ENCODE results near the gene LAPTM4A.
"Not testable (repeated sequence)": the region's sequence is repeated elsewhere in the genome, so short reads cannot be mapped to it uniquely, and the experiment has no call there.

Gene LAPTM4A

DNA sequence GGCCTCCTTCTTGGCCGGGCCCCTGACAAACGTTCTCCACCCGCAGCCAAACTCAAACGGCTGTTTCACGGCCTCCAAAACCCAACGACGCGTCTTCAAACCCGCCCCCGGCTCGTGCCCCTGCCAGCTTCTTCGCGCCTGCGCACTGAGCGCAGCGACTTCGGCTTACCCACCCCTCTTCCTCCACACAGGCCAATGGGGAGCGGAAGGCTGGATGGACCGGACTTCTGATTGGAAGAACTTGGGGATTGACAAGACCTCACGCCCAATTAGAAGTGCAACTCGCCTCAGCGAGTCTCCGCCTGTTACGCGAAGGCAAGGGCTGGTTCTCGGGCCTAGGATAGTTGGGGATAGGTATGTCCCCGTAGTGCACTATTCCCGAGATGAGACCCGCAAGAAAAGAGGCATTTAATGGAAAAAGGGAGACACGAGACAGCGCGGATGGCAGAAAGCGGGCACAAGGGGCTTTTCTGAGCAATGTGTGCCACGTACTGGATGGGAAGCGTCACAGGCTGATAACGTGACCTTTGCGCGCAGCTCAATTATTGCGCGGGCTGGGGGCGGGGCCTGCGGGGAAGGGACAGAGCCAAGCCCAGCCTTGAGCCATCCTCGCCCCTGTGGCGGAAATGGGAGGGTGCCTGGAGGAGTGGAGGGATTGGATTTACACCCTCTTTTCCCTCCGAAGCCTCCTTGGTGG lies at the start of gene LAPTM4A:
LAPTM4A (minus strand) TSS at position 97 of the 697 bp plus-strand sequence. CDS start 108 bp downstream, outside the sequence.
- DNase-seq, result peak; percentile 94

DNA sequence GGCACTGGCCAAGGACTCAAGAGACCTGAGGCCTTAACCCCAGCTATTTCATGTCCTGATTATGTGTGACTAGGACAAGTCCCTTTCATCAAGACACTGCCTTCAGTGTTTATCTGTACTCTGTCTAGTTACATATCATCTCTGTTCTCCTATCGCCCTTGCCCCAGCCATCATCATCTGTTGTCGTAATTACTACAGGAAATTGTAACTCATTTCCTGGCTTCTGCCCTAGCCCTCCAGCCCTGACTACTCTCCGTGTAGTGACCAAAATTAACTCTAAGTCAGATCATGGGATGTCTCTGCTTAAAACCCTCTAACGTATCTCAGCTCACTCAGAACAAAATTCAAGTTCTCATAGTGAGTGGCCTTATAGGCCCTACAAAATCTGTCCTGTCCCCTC lies 49.3 kb upstream of the LAPTM4A start:
- no peak for DNase-seq

DNA sequence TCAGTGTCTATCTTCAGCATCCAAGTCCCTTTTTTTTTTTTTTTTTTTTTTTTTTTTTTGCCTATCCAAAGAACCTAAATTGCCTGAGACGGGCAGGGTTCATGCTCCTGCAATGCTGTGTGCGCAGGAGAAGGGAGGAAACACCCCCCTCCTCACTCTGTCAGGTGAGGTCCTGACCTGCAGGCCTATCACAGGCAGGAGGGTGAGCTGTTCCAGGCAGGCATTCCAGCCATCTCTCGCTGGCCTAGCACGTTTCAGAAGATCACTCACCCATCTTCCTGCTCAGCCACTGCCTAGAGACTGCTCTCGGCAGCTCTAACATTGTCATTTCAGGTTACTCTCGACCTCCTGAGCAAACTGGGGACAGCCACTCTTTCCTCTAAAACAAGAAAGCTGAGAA lies 48.4 kb upstream of the LAPTM4A start:
- DNase-seq, result no peak

DNA sequence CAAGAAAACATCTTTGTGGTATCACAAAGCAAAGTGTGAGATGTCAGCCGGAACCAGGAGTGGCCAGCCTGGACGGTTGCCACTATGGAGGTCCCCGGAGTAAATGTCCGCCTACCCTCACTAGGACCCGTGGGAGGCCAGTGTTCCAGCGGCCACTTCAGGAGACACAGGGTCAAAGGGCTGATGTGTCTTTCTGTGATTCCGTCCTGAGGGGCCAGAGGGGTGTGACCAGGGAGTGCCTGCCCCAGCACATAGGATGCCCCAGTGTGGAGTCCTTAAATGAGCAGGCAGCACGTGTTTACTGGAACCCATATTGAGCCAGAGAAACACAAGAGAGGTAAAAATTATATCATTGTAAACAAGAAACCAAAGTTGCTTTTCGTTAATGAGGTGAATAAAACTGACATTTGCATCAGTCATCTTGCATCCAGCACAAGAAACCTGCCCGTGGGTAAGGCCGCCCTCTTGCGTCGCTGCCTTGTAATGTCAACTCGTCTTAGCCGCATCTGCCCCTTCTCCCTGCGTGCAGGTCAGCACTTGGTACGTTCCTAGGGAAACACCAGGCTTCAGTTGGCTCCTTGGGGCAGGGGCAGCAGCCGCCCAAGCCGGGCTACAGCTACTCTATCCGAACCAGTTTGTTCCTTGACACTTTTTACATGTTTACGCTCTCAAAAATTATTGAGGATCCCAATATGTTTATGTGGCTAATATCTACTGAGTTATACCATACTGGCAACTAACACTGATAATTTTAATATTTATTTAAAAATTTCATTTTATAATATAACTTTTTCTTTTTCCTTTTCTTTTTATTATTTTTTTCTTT lies 46.7 kb upstream of the LAPTM4A start:
- peak; percentile 74 for DNase-seq

DNA sequence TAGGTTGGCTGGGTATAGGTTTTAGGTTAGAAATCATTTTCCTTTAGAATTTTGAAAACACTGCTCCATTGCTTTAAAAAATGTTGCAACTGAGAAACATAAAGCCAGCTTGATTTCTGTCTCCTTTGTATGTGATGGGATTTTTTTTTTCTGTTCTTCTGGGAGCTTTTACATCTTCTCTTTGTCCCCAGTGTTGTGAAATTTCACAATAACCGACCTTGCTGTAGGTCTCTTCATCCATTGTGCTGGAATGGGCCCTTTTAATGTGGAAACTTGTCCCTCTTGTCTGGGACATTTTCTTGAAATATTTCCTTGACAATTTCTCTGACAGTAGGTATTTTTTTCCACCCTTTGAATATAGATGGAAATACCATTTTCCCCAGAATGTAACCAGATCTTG lies 44.0 kb upstream of the LAPTM4A start:
- DNase-seq, result no peak

DNA sequence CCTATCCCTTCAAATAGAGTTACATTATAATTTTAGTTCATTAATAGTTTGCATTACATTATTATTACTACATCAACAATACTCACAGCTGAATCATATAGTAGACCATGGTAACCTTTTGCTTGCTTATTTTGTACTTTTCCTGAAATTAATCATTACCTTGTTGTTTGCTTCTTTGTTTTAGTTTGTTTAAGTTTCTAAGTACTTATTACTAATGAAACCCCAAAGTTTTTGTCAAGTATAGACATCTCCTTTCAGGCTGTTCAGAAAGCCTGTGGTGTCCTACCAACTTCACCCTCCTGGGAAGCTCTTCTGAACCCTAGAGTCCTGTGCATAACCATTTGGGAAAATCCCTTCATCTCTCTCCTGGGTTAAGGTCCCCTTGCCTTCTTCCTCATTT lies 43.5 kb upstream of the LAPTM4A start:
- DNase-seq, result no peak

DNA sequence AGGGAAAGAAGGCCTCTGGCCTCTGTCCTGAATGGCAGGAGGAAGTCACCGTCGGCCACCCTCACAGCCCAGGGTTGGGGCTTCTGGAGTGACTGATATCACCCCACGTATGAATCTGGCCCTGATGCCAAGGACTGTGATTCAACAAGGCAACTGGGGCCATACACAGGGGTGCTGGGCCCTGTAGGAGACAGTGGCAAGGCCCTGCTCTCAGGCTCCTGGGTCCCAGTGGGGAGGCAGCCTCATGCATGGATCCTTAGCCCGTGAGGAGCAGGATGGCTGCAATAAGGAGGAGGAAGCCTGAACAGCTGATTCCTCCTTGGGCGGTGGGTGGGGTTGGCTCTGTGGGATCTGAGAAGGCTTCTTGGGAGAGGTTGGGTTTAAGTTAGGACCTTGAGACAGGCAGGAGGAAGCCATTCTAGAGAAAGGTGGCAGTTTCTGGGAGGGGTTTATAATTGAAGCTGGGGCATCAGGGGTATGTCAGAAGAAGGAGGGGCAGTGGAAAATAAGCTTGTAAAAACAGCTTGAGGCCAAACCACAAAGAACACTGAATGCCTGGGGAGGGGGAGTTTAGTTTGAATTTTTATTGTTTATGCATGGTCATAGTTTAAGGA lies 42.8 kb upstream of the LAPTM4A start:
- no peak for DNase-seq

DNA sequence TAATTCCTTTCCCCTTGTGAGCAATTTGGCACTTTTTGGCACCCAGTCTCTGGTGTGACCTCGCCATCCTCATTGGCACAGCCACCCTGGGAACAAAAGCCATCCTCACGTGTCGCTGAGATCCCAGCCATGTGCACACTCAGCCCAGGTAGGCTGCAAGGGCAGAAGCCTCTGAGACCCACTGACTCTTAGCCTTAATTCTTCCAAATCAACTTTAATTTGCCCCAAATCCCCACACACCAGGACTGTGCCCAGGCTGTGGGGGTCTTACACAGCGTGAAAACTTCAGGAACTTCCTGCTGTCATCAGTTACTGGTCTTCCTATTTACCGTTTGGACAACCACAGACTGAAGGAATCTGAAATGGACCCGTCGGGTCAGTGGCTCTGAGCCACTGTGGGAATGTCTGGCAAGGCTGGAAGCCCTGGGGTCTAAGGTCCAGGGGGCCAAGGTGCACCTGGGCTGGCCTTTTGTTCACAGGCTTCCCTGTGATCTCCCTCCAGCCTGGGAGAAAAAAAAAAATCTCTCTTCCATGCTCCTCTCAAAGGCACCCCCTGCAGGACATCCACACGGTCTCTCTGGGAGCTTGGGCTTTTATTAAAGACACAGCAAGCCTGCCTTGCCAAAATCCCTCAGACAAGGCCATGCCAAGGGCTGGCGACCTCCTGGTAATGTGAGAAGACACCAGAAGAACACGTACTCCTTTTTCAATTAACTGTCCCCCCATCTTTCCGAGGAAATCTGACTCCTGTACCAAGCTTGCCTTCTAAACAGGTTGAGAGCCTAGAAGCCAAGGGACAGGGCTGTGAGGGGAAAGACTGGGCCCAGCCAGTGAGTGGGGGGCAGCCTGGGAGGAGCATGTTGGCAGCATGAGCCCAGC lies 42.1 kb upstream of the LAPTM4A start:
- no peak for DNase-seq

DNA sequence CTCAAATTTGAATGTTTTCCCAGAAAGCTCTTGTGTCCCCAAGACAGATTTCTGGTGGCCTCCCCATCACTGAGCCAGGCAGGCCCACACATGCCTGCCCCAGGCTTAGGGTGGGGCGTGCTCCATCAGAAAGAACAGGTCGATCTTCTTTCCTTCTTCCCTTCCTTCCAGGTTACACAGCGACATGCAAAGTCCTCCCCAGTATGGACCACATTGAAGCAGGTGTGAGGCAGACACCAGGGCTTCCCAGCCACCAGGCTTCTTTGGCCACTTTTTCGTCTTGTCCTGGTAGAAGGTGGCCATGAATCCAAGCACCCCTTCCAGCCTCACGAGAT lies 41.4 kb upstream of the LAPTM4A start:
- DNase-seq, result no peak

DNA sequence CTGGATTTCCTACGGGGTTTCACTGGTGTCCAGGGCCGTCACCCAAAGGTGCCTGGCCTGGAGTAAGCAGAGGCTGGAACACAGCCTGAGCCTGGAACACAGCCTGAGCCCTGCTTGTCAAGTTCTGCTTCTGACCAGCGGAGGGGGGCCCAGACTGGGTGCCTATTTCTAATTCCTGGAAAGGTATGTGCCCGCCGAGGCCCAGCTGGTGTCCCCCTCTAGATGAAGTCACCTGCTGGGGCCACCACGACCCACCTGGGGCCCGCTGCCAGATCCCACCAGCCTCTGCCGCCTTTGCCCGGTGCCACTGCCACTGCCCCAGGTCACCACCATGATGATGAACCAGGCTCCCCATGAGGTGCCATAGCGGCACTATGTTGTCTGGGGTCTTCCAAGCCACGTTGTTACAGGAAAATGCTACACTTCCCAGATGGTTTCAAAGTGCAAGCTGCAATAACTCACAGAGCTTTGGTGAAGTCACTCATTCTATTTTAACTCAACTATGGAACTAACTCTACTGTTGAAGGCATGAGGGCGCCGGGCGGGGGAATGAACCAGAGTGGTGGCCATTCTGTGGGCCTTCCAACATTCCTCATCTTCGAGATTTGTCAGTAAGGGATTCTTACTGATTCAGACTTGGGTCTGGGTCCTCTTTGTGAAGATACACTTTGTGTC lies 40.9 kb upstream of the LAPTM4A start:
- no peak for DNase-seq

DNA sequence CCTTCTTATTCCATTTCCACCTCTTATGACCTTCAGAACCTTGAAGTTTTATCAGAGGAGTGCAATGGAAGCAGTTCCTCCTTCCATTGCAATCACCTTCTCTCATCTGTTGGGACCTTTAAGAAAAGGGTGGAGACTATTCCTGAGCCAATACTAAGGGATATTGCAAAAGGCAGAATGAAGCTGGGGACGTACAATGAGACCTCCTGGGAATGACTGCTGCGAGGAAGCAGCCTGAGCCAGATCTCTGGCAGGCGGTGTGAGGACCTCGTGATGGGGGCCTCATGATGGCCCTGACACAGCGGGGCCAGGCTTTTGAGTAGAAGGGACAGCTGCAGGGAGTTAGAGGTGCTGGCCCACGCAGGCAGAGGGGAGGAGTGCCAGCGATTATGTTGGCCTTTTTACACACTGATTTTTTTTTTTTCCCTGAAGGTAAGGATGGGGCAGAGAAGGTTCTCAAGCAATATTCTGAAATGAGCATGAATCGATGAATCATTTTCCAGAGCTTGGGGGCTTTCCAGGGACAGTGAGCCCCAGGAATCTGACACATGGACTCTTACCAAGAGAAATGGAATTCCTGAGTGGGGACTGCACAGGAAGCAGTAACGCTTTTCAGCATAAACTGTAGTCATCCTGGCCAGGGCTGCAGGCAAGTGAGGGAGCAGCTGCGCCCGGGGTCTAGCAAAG lies 40.0 kb upstream of the LAPTM4A start:
- DNase-seq, result no peak

DNA sequence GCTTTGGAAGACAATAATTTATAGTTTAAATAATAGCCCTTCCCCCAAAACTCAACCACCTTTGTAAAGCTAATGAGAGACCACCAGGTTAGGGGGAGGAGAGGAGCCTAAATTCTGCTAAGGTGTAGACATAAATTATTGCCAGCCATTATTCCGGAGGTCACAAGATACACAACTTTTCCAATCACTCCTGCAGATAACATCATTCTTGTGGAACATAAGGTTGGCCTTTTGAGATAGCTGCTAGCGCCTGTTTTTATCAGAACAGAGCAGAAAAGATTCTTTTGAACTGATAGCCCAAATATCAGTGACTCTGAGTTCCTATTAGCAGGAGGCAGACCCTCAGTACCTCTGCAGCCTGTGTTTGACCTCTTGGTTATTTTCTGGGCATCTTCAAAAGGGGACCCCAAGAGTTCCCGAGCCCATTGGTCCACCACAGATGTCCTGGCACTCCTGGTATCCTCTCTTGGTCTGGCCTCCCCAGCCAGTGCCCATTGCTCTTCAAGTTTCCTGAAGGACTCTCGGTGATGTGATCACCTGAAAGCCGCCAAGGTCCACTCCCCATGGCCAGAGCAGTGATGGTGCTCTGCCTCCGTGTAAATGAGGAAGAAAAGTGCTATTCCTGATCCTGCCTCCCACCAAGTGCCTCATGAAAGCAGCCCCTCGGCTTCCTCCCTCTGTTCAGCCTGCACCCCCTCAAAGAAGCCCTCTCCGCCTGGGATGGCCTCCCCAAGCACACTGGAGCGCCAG lies 38.5 kb upstream of the LAPTM4A start:
- DNase-seq, result no peak

DNA sequence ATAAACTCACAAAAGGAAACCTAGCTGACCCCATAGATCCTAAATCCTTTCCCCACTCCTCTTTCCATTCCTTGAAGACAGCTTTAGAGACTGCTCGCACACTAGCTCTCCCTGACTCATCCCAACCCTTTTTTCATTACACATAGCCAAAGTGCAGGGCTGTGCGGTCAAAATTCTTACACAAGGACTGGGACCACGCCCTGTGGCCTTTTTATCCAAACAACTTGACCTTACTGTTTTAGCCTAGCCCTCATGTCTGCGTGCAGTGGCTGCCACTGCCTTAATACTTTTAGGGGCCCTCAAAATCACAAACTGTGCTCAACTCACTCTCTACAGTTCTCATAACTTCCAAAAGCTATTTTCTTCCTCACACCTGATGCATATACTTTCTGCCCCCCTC lies 34.5 kb upstream of the LAPTM4A start:
- not testable (repeated sequence) for DNase-seq

DNA sequence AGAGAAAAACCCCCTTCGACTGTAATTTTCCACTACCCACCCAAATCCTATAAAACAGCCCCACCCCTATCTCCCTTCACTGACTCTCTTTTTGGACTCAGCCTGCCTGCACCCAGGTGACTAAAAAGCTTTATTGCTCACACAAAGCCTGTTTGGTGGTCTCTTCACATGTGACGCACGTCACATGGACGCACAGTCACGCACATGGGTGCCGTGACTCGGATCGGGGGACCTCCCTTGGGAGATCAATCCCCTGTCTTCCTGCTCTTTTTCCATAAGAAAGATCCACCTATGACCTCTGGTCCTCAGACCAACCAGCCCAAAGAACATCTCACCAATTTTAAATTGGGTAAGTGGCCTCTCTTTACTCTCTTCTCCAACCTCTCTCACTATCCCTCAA lies 31.4 kb upstream of the LAPTM4A start:
- DNase-seq, result not testable (repeated sequence)

DNA sequence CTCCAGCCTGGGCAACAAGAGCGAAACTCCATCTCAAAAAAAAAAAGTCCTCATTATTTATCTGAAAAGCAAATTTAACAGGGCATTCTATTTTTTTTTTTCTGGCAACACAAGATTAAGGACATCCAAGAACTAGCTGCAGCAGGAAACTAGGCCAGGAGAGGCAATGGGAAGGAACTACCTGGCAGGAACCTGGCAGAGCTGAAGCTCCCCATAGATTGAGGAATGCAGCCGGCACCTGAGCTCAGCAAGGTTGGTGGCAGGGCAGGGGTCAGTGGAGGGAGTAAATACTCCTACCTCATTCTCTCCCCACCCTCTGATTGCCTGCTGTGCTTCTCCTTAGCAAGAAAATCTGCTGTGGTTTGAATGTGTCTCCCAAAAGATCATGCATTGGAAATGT lies 30.4 kb upstream of the LAPTM4A start:
- no peak for DNase-seq

DNA sequence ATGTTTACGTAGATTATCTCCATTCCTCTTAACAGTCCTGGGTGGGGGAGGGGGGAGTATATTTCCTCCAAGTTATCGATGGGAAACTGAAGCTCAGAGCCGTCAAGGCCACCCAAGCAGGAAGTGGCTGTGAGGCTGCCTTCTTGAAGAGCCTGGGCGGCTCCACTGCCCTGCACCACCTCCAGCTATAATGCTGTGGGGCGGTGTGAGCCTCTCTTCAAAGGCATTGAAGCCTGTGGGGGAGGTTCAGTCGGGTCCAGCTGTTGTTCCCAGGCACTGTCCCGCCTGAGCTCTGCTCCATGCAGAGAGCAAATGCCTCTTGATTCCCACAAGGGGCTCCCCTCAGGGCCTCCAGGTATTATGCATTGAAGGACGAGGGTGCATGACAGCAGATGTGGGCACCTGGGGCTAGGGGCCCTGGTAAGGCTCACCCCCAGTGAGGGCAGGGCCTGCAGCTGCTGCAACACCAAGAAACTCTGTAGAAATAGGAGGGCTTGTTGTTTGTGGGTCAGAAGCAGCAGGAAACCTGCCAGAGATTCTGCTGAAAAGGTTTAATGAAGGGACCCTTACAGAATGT lies 29.5 kb upstream of the LAPTM4A start:
- DNase-seq, result no peak

DNA sequence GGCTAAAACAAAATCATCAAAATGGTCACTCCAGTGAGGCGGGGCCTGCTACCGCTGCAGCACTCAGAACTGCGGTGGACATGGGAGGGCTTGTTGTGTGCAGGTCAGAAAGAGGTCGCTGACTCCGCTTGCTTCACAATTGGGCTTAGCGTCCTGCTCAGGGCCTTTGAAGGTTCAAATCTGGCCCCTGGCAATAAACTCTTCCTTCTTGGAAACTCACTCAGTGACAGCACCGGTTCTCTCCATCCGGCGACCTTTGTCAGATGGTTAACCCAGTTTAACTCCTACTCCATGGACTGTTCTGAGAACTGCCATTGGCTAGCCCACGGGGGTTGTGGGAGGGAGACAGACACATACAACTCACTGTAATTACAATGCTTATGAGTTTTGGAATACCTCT lies 29.0 kb upstream of the LAPTM4A start:
- DNase-seq, result no peak

DNA sequence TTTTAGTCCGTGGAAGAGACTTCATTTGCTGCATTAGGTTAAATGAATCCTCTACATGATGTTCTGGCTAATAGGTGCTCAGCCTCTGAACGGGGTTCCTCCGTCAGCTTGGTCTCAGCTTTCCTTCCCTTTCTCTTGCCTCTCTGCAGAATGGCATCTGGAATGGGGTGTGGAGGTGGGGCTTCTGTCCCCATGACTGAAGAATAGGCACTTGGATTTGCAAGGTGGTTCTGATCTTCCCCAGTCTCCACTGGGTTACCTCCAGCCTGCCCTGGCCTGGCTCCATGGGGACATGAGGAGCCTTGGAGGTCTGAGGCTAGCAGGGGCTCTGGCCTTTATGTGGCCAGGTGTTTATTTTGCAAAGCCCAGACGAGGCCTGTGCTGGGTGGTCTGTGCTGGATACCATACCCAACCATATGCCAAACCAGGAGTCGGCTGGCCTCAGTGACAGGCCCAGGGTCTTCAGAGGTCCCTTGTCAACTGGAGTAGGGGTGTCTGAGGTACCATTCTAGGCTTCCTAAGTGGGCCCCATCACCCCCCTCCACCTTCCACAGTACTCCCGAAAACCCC lies 28.2 kb upstream of the LAPTM4A start:
- no peak for DNase-seq

DNA sequence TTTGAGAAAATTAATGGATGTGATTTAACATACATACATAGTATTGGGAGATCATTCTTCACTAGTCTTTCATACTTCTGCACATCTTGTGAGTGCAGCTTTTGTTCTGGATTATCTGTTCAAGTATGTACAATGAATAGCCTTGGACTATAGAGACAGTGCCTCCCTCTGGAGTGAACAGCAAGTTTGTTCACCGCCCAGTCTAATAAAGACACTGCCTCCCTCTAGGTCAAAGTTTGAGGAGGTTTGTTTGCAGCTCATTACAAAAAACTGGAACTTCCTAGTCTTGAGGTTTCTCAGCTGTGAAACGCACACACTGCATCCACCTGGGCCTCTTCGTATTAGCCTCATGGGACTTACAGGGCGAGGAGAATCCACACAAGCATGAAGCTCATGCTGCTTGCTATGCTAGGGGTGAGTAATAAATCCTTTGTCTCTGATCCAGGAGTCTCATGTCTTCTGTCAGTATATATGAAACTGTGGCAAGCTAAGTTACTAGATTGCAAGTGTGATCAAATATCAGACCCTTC lies 26.0 kb upstream of the LAPTM4A start:
- DNase-seq, result no peak

DNA sequence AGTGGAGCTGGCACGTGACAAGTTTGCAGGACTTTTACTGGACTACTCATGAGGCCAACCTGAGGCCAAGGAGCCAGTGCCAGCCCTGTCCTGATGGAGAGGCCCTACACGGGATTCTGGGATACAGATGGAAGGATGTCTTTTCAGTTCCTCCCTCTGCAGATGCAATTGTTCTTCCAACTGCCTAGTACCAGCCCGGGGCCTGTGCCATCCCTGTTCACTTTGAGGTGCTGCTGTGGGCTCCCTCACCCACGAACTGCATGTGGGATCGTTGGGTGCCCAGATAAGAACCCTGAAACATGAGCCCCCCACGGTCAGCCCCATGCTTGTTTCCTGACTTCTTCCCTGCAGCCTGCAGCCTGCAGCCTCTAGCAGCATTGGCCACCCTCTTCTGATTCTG lies 25.3 kb upstream of the LAPTM4A start:
- DNase-seq, result no peak

Data from stimulated activated CD4-positive, alpha-beta T cell treated with anti-CD3 and anti-CD28 coated beads, Interleukin-12 subunit alpha, Interleukin-12 subunit beta, amount 100 ng/mL, for 4 hours (primary cell).